HepG2 (cell line): ENCODE data around the gene MAP2K5. TPM values are rescaled to one million over a fixed set of nuclear protein-coding genes. Genes with fewer than 3 reads are reported as not detected.

Experiments used
- ATAC-seq: fragments of 200-7000 bp; cut with Tn5 transposase; 3 replicates; pipeline ENCODE4 v1.9.1; 2020; ENCODE audit warnings: mild to moderate bottlenecking, moderate library complexity
- BruUV-seq: library from RNA; stranded (reverse); fragments of 400-500 nt; replicated peaks from 2 replicates; lab custom pipeline; 2021; lab: Mats Ljungman, UMichigan
- CTCF ChIA-PET: fragments of 300-600 bp; formaldehyde crosslinking; extraction: SDS; loops from one replicate; lab custom pipeline; 2021; ENCODE audit warnings: low total read pairs, inconsistent platforms, low intra/inter-chr PET ratio; lab: Yijun Ruan, JAX
- POLR2A ChIA-PET: fragments of 350-600 bp; sonication (Branson Sonifier 250); formaldehyde crosslinking; loops from one replicate; lab custom pipeline; 2020; ENCODE audit warnings: antibody characterized with exemption, inconsistent platforms; lab: Yijun Ruan, JAX
- DNase-seq: peaks from one replicate; pipeline ENCODE4 v3.0.0-alpha.2; 2015; ENCODE audit warnings: low spot score
- FAIRE-seq: peaks from 3 replicates; lab custom pipeline; 2011; peaks lifted over from hg19 to GRCh38; lab: Jason Lieb, UNC
- H2AFZ ChIP-seq: one replicate; pipeline ENCODE4 v1.6.1; 2011; ENCODE audit warnings: low read length, inconsistent platforms
- H3K27ac ChIP-seq: fragments of 300-600 bp; 3 replicates; pipeline ENCODE4 v1.8.0; 2011; ENCODE audit warnings: mixed run types, mild to moderate bottlenecking, mixed read lengths, low read length, inconsistent platforms; ENCODE audit not compliant: insufficient read depth; ENCODE audit errors: extremely low read length
- H3K27me3 ChIP-seq, 2 experiments: fragments of 200-600 bp in 1 of 2; 2 replicates in 1 of 2; 3 replicates in 1 of 2; pipeline versions ENCODE4 v1.6.0 to v1.8.0; 2011; ENCODE audit warnings: low read length in 2 of 2, mild to moderate bottlenecking in 2 of 2, moderate library complexity in 2 of 2, inconsistent platforms in 1 of 2; ENCODE audit not compliant: insufficient read depth in 2 of 2, control insufficient read depth in 1 of 2
- H3K36me3 ChIP-seq, 2 experiments: fragments of 200-600 bp in 1 of 2; replicated peaks in 1 of 2; 2 replicates in 1 of 2; 3 replicates in 1 of 2; pipeline versions ENCODE4 v1.5.1 to v1.8.0; 2011; ENCODE audit warnings: low read length in 2 of 2, inconsistent platforms in 1 of 2; ENCODE audit not compliant: insufficient read depth in 2 of 2, control insufficient read depth in 1 of 2
- H3K4me1 ChIP-seq: 2 replicates; pipeline ENCODE4 v1.5.1; 2012; ENCODE audit warnings: low read length, inconsistent platforms; ENCODE audit not compliant: insufficient read depth
- H3K4me2 ChIP-seq: 2 replicates; pipeline ENCODE4 v1.6.0; 2011; ENCODE audit warnings: low read depth, low read length, inconsistent platforms
- H3K4me3 ChIP-seq, 3 experiments: fragments of 200-600 bp in 1 of 3; sonication (generic), shearing (Covaris generic) in 1 of 3; replicated peaks in 1 of 3; 2 replicates each; pipeline ENCODE4 v1.5.1; 2011 to 2016; ENCODE audit warnings: low read length in 3 of 3, inconsistent platforms in 2 of 3, low read depth in 2 of 3, mild to moderate bottlenecking in 2 of 3, control low read depth in 1 of 3, mixed read lengths in 1 of 3; ENCODE audit not compliant: insufficient read depth in 1 of 3
- H3K79me2 ChIP-seq: one replicate; pipeline ENCODE4 v1.6.1; 2011; ENCODE audit warnings: low read length, inconsistent platforms; ENCODE audit not compliant: insufficient read depth
- H3K9ac ChIP-seq: 2 replicates; pipeline ENCODE4 v1.6.0; 2011; ENCODE audit warnings: mild to moderate bottlenecking, low read depth, low read length, inconsistent platforms; ENCODE audit not compliant: insufficient read depth
- H3K9me3 ChIP-seq: 2 replicates; pipeline ENCODE4 v1.5.1; 2012; ENCODE audit warnings: mild to moderate bottlenecking, low read length
- H4K20me1 ChIP-seq: 2 replicates; pipeline ENCODE4 v1.6.0; 2011; ENCODE audit warnings: inconsistent platforms, mild to moderate bottlenecking, low read length, moderate library complexity; ENCODE audit not compliant: insufficient read depth
- HCFC1 ChIP-seq: fragments of 150-350 bp; IDR thresholded peaks from 2 replicates; pipeline ENCODE4 v1.6.1; 2014; ENCODE audit warnings: low read depth, low read length
- HOXA7 ChIP-seq: sonication (generic); formaldehyde crosslinking; IDR thresholded peaks from 2 replicates; pipeline ENCODE4 v1.8.1; 2022; ENCODE audit warnings: mild to moderate bottlenecking, missing genetic modification reagents, moderate library complexity
- JARID2 ChIP-seq: sonication (generic); formaldehyde crosslinking; IDR thresholded peaks from 2 replicates; pipeline ENCODE4 v1.8.1; 2023; ENCODE audit warnings: missing genetic modification reagents, inconsistent platforms; ENCODE audit not compliant: insufficient replicate concordance
- PAX8 ChIP-seq: sonication (generic); formaldehyde crosslinking; IDR thresholded peaks from 2 replicates; pipeline ENCODE4 v1.8.0; 2022; ENCODE audit warnings: mild to moderate bottlenecking, missing genetic modification reagents, borderline replicate concordance
- PRMT3 ChIP-seq: sonication (generic); formaldehyde crosslinking; IDR thresholded peaks from 2 replicates; pipeline ENCODE4 v1.8.1; 2022; ENCODE audit warnings: low read depth, mild to moderate bottlenecking, moderate library complexity, missing genetic modification reagents, borderline replicate concordance
- SP4 ChIP-seq: sonication (generic); formaldehyde crosslinking; IDR thresholded peaks from 2 replicates; pipeline ENCODE4 v1.8.1; 2023; ENCODE audit warnings: mild to moderate bottlenecking, missing genetic modification reagents
- STAT5B ChIP-seq: sonication (generic); formaldehyde crosslinking; IDR thresholded peaks from 2 replicates; pipeline ENCODE4 v1.4.0; 2020; ENCODE audit warnings: missing genetic modification reagents
- U2AF2 ChIP-seq: fragments of 200-400 bp; formaldehyde crosslinking; IDR thresholded peaks from 2 replicates; pipeline ENCODE4 v1.6.1; 2017; ENCODE audit warnings: low read depth, mild to moderate bottlenecking, low read length
- ZBTB3 ChIP-seq: sonication (generic); formaldehyde crosslinking; IDR thresholded peaks from 2 replicates; pipeline ENCODE4 v1.4.0; 2020; ENCODE audit warnings: low read depth, mild to moderate bottlenecking, moderate library complexity, missing genetic modification reagents, borderline replicate concordance
- ZNF205 ChIP-seq: IDR thresholded peaks from 2 replicates; pipeline ENCODE4 v1.6.1; 2018; ENCODE audit warnings: missing biosample characterization, missing genetic modification reagents
- ZNF263 ChIP-seq: sonication (generic); formaldehyde crosslinking; IDR thresholded peaks from 2 replicates; pipeline ENCODE4 v1.4.0; 2020; ENCODE audit warnings: missing genetic modification reagents
- ZNF550 ChIP-seq: sonication (generic); formaldehyde crosslinking; IDR thresholded peaks from 2 replicates; pipeline ENCODE4 v1.4.0; 2020; ENCODE audit warnings: mild to moderate bottlenecking, missing genetic modification reagents, borderline replicate concordance
- ZNF777 ChIP-seq: sonication (generic); formaldehyde crosslinking; IDR thresholded peaks from 2 replicates; pipeline ENCODE4 v1.4.0; 2020; ENCODE audit warnings: missing genetic modification reagents
- WGBS: methylation state at CpG from one replicate; pipeline ENCODE4 v1.1.6; 2017; ENCODE audit warnings: low lambda C conversion rate; 5-methylcytosine and 5-hydroxymethylcytosine counted together
- in situ Hi-C: cut with HindIII; loops from 2 replicates; pipeline ENCODE4 v1.10.0; 2017; ENCODE audit warnings: low pct_unique_long_range_greater_than_20kb; ENCODE audit not compliant: extremely low pct_ligation_motif_present
- intact Hi-C: fragments of 100-400 bp; cut with micrococcal nuclease; formaldehyde crosslinking; loops from one replicate; pipeline ENCODE4 v1.10.0; 2022; ENCODE audit not compliant: unreplicated experiment
- polyA plus RNA-seq, 8 experiments: library from polyadenylated mRNA; depleted of rRNA in 3 of 8; stranded (reverse) in 7 of 8; unstranded in 1 of 8; fragments of >200 nt; fragmentation: Illumina TruSeq in 4 of 8; extraction: Trizol in 4 of 8; gene quantifications; 2 replicates each; pipeline versions ENCODE4 v1.2.1 to v1.2.3, GENCODE V29; 2011 to 2016; ENCODE audit warnings: low read depth in 4 of 8, missing spikeins in 1 of 8, mixed read lengths in 1 of 8; ENCODE audit not compliant: insufficient read depth in 1 of 8
- total RNA-seq, 5 experiments: library from RNA; depleted of rRNA; stranded (reverse); fragments of >200 nt; fragmentation: Illumina TruSeq; extraction: Trizol; gene quantifications; 2 replicates each; pipeline ENCODE4 v1.2.3, GENCODE V29; 2016; ENCODE audit warnings: low read depth in 1 of 5
- TF ChIP-seq, protein P1 (sequence below): sonication (generic); formaldehyde crosslinking; IDR thresholded peaks from 2 replicates; pipeline ENCODE4 v1.5.0; 2020; ENCODE audit warnings: mild to moderate bottlenecking, missing genetic modification reagents
- TF ChIP-seq, protein P2 (sequence below): sonication (generic); formaldehyde crosslinking; conservative IDR thresholded peaks from 2 replicates; pipeline ENCODE4 v1.8.0; 2022; ENCODE audit warnings: missing genetic modification reagents
- TF ChIP-seq, protein P3 (sequence below): sonication (generic); formaldehyde crosslinking; IDR thresholded peaks from 2 replicates; pipeline ENCODE4 v1.5.0; 2020; ENCODE audit warnings: missing genetic modification reagents, mild to moderate bottlenecking, borderline replicate concordance

Gene MAP2K5
- total and polyA plus RNA-seq, 2 of the 13 experiments (the other 11 are each of a cell fraction or from before 2014, with no cell fraction given), result 4.0 to 4.3 TPM

DNA sequence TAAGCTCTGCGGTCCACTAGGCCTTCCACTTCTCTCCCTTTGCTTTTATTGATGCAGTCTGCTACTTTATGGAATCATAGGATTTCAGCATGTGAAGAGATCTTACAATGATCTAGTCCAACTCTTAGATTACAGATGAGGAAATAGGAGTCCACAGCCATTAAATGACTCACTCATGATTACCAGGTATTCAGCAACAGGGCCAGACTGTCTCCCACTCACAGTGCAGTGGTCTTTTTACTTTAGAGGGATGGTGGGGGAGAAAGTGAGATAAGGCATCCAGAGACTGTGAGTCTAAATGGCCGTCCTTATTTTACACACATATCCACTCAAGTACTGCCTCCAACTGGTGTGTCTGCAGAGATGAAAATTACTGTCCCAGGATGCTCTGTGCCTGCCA is 194.3 kb downstream of the MAP2K5 start:
- FAIRE-seq, result no peak
- CTCF ChIA-PET, result no interaction called here

More for the DNA sequence above, 194.3 kb downstream of the MAP2K5 start:
- no peaks in the 10 kb centered on the region for H3K79me2 ChIP-seq
- no peak overlapping the region for H3K4me2 ChIP-seq
- no TSS peak for BruUV-seq
- H3K9me3 ChIP-seq, result no peaks in the 10 kb centered on the region
- no peaks in the 10 kb centered on the region for H4K20me1 ChIP-seq
- no peak overlapping the region for H3K9ac ChIP-seq
- intact Hi-C loops (no loop called here), in situ Hi-C loops (no loop called here)
- no peaks in the 10 kb centered on the region for H3K4me1 ChIP-seq
- POLR2A ChIA-PET, result no interaction called here
- TF ChIP-seq PAX8 (CRISPR knock-in tag) (no peak), JARID2 (CRISPR knock-in tag) (no peak), SP4 (no peak), ZNF550 (no peak), PRMT3 (no peak), ZBTB3 (no peak), HCFC1 (no peak), HOXA7 (no peak), ZNF205 (CRISPR knock-in tag) (no peak), U2AF2 (no peak), ZNF263 (CRISPR knock-in tag) (no peak), ZNF777 (CRISPR knock-in tag) (no peak), STAT5B (CRISPR knock-in tag) (no peak)
- TF ChIP-seq, protein P1, sequence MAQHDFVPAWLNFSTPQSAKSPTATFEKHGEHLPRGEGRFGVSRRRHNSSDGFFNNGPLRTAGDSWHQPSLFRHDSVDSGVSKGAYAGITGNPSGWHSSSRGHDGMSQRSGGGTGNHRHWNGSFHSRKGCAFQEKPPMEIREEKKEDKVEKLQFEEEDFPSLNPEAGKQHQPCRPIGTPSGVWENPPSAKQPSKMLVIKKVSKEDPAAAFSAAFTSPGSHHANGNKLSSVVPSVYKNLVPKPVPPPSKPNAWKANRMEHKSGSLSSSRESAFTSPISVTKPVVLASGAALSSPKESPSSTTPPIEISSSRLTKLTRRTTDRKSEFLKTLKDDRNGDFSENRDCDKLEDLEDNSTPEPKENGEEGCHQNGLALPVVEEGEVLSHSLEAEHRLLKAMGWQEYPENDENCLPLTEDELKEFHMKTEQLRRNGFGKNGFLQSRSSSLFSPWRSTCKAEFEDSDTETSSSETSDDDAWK (CRISPR knock-in tag), result no peak
- TF ChIP-seq, protein P2, sequence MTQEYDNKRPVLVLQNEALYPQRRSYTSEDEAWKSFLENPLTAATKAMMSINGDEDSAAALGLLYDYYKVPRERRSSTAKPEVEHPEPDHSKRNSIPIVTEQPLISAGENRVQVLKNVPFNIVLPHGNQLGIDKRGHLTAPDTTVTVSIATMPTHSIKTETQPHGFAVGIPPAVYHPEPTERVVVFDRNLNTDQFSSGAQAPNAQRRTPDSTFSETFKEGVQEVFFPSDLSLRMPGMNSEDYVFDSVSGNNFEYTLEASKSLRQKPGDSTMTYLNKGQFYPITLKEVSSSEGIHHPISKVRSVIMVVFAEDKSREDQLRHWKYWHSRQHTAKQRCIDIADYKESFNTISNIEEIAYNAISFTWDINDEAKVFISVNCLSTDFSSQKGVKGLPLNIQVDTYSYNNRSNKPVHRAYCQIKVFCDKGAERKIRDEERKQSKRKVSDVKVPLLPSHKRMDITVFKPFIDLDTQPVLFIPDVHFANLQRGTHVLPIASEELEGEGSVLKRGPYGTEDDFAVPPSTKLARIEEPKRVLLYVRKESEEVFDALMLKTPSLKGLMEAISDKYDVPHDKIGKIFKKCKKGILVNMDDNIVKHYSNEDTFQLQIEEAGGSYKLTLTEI (CRISPR knock-in tag), result no peak
- TF ChIP-seq, protein P3, sequence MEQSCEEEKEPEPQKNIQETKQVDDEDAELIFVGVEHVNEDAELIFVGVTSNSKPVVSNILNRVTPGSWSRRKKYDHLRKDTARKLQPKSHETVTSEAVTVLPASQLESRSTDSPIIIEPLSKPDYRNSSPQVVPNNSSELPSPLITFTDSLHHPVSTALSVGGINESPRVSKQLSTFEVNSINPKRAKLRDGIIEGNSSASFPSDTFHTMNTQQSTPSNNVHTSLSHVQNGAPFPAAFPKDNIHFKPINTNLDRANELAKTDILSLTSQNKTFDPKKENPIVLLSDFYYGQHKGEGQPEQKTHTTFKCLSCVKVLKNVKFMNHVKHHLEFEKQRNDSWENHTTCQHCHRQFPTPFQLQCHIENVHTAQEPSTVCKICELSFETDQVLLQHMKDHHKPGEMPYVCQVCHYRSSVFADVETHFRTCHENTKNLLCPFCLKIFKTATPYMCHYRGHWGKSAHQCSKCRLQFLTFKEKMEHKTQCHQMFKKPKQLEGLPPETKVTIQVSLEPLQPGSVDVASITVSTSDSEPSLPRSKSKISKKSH, result no peak
- TF ChIP-seq, all 625 proteins: peak for 0
- Histone ChIP-seq H3K4me3 (no peak overlapping the region), H2AFZ (no peak overlapping the region), H3K27ac (no peak overlapping the region), H3K27me3 (no peaks in the 10 kb centered on the region), H3K36me3 (no peaks in the 10 kb centered on the region)
- DNase-seq, result no peak
- no peak for ATAC-seq
- WGBS, result 89% methylated on average over 2 of the region's 2 CpGs
